Sigmoid colon (tissue), 7 donors: ENCODE data around the gene GFER. TPM values are rescaled to one million over a fixed set of nuclear protein-coding genes. Genes with fewer than 3 reads are reported as not detected.

Experiments used
- DNase-seq: peaks from one replicate; pipeline ENCODE4 v3.0.0-alpha.2; 2019
- H3K27ac ChIP-seq, 4 donors: fragments of 200-600 bp; sonication (generic); one replicate each; pipeline ENCODE4 v1.5.1; 2016 to 2019; ENCODE audit warnings: mild to moderate bottlenecking in 1 of 4
- H3K27me3 ChIP-seq, 3 donors: fragments of 200-600 bp; sonication (generic); one replicate each; pipeline ENCODE4 v1.5.1; 2019; ENCODE audit warnings: mild to moderate bottlenecking in 1 of 3
- H3K36me3 ChIP-seq, 4 donors: fragments of 200-600 bp; sonication (generic); one replicate each; pipeline ENCODE4 v1.5.1; 2016 to 2019
- H3K4me1 ChIP-seq, 4 donors: fragments of 200-600 bp; sonication (generic); one replicate each; pipeline ENCODE4 v1.5.1; 2017 to 2019
- H3K4me3 ChIP-seq, 4 donors: fragments of 200-600 bp; sonication (generic); one replicate each; pipeline ENCODE4 v1.5.1; 2017 to 2019; ENCODE audit warnings: mild to moderate bottlenecking in 2 of 4, moderate library complexity in 1 of 4
- H3K9me3 ChIP-seq, 4 donors: fragments of 200-600 bp in 3 of 4; sonication (generic) in 3 of 4; one replicate each; pipeline versions ENCODE4 v1.5.1 to v1.6.1; 2013 to 2019
- EP300 ChIP-seq, 4 donors: sonication (generic); formaldehyde crosslinking; IDR thresholded peaks; one replicate each; pipeline ENCODE4 v1.6.1; 2017; ENCODE audit warnings: antibody characterized with exemption in 4 of 4
- POLR2A ChIP-seq, 2 donors: fragments of 450-650 bp; IDR thresholded peaks; one replicate each; pipeline ENCODE4 v1.6.1; 2016; ENCODE audit warnings: antibody characterized with exemption in 2 of 2, mild to moderate bottlenecking in 2 of 2, moderate library complexity in 2 of 2
- POLR2AphosphoS5 ChIP-seq, 4 donors: sonication (generic); formaldehyde crosslinking; IDR thresholded peaks; one replicate each; pipeline ENCODE4 v1.6.1; 2017; ENCODE audit warnings: antibody characterized with exemption in 4 of 4
- WGBS, 2 donors: extraction: QIAGEN DNeasy Blood & Tissue Kit; methylation state at CpG; one replicate each; pipeline ENCODE4 v1.1.7; 2013; 5-methylcytosine and 5-hydroxymethylcytosine counted together
- intact Hi-C: fragments of 100-400 bp; cut with DNase I; formaldehyde crosslinking; loops from one replicate; pipeline ENCODE4 v1.15.1; 2023
- polyA plus RNA-seq, 3 donors: library from polyadenylated mRNA; stranded (reverse); fragments of 200-250 nt; gene quantifications; one replicate each; pipeline ENCODE4 v1.2.3, GENCODE V29; 2013
- total RNA-seq, 4 donors: library from RNA; depleted of rRNA; stranded (reverse); fragments of >200 nt; gene quantifications; one replicate each; pipeline ENCODE4 v1.1.0, GENCODE V29; 2016
- TF ChIP-seq, protein P1 (sequence below), 4 experiments: fragments of 450-650 bp in 3 of 4; fragments of 200-600 bp in 1 of 4; IDR thresholded peaks; one replicate each; pipeline ENCODE4 v1.5.1; 2016 to 2019; ENCODE audit warnings: antibody characterized with exemption in 4 of 4, mild to moderate bottlenecking in 3 of 4, moderate library complexity in 2 of 4
- donor health status: healthy with polysubstance abuse.
- donor health status: Bipolar disorder and iron deficiency.
- donor health status: healthy.

Gene GFER
- total and polyA plus RNA-seq, 7 donors, result 17.5 to 125 (median 23.8) TPM

DNA sequence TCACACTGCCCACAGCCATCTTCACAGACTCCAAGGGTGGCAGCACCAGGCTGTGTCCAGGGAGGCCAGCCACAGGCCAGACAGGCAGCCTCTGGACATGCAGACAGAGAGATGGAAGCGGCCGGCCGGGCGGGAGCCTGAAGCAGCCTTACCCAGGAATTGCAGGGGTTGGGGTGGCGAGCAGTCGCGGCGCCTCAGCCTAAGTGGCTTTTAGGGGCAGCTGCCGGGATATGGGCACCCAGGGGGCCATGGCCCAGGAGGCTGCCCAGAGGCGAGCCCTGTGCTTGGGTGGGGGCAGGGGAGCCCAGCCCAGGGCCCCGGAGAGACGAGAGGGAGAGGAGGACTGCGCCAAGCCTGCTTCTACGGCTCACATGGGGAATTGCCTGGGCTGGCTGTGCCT lies 41.3 kb downstream of the GFER start:
- intact Hi-C loops, result no loop called here
- WGBS, 2 donors, result 92 to 94% methylated on average over 14 of the region's 14 CpGs
- TF ChIP-seq EP300 (IDR thresholded peaks at IDR 0.05) (no peak), POLR2AphosphoS5 (IDR thresholded peaks at IDR 0.05) (no peak), POLR2A (IDR thresholded peaks at IDR 0.05) (no peak)
- TF ChIP-seq, protein P1, sequence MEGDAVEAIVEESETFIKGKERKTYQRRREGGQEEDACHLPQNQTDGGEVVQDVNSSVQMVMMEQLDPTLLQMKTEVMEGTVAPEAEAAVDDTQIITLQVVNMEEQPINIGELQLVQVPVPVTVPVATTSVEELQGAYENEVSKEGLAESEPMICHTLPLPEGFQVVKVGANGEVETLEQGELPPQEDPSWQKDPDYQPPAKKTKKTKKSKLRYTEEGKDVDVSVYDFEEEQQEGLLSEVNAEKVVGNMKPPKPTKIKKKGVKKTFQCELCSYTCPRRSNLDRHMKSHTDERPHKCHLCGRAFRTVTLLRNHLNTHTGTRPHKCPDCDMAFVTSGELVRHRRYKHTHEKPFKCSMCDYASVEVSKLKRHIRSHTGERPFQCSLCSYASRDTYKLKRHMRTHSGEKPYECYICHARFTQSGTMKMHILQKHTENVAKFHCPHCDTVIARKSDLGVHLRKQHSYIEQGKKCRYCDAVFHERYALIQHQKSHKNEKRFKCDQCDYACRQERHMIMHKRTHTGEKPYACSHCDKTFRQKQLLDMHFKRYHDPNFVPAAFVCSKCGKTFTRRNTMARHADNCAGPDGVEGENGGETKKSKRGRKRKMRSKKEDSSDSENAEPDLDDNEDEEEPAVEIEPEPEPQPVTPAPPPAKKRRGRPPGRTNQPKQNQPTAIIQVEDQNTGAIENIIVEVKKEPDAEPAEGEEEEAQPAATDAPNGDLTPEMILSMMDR (IDR thresholded peaks at IDR 0.05), result no peak
- no peak for DNase-seq
- peaks cover 4 to 55% (median 45%) of the 10 kb centered on the region in 4 donors for H3K4me1 ChIP-seq
- H3K4me3 ChIP-seq, result no peak overlapping the region
- H3K36me3 ChIP-seq, result peaks cover 0 to 7% (median 0%) of the 10 kb centered on the region in 4 donors
- no peak overlapping the region for H3K27ac ChIP-seq
- no peaks in the 10 kb centered on the region for H3K9me3 ChIP-seq
- H3K27me3 ChIP-seq, result peaks cover 10 to 17% (median 16%) of the 10 kb centered on the region in 3 donors

DNA sequence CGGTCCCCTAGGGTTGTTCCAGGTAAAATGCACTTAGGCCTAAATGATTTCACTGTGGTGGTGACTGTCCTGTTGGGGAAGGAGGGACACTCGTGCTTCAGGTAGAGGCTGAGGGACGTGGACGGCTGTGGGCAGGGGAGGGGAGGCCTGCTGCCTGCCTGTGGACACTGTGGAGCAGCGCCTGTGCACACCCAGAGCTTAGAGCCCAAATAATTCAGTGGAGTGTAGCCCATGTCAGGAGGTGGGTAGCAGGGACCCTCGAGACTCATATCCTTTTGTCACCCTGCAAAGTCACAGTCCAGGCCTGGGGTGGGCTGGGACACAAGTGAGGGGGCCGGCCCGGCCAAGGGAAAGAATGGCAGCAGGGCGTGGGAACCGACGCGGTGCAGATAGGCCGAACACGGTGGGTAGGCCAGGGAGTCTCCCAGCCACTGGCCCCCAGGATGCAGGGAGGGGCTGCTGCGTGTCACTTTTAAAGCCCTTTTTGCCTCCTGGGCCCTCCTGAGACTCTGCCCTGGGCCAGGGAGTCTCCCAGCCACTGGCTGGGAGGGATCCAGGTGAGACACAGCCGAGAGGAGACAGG lies 42.0 kb downstream of the GFER start:
- peaks cover 4 to 49% (median 39%) of the 10 kb centered on the region in 4 donors for H3K4me1 ChIP-seq
- intact Hi-C loops, result loop anchor here (2.0 kb wide), 1 partner anchor 21 kb away; the partner anchor contains the start of genes NTHL1 and TSC2
- WGBS, 2 donors, result 76 to 89% methylated on average over 16 of the region's 16 CpGs
- peaks cover 4 to 9% (median 9%) of the 10 kb centered on the region in 3 donors for H3K27me3 ChIP-seq
- peaks cover 0 to 8% (median 0%) of the 10 kb centered on the region in 4 donors for H3K36me3 ChIP-seq
- H3K4me3 ChIP-seq, result peak overlapping the region; percentile 19 to 75 (median 68)
- H3K27ac ChIP-seq, result peak overlapping the region; percentile 72 to 73 (median 72)
- H3K9me3 ChIP-seq, result no peaks in the 10 kb centered on the region
- TF ChIP-seq, protein P1 (IDR thresholded peaks at IDR 0.05), result no peak
- no peak for TF ChIP-seq POLR2AphosphoS5 (IDR thresholded peaks at IDR 0.05)
- TF ChIP-seq POLR2A (IDR thresholded peaks at IDR 0.05), result no peak
- no peak for TF ChIP-seq EP300 (IDR thresholded peaks at IDR 0.05)
- DNase-seq, result no peak

DNA sequence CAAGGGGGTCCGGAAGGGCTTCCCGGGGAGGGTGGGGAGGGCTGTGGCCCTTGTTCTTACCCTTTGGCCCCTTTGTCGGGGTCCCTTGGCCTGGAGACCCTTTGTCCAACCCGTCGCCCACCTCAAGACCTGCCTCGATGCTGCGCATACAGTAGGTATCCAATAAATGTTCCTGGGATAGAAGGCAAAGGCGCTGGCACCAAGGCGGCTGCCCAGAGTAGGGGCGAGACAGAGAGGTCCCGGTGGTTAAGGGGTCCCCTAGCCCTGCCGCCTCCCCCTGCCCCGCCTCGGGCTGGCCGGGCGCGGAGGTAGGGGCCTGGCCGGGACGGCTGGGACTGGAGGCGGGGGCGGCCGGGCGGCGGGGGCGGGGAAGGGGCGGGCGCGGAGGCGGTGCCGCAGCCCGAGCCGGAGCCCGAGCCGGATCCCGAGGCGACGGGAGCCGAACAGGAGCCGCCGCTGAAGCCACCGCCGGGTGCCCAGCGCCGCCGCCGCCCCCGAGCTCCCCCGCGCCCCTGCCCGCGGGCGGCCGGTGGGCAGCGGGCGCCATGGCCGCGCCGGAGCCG lies 42.5 kb downstream of the GFER start, which contains the start of gene NHERF2:
NHERF2 (plus strand) TSS at position 442 of the 563 bp plus-strand sequence; CDS start at position 546, 104 bp downstream.
- peaks cover 0 to 8% (median 0%) of the 10 kb centered on the region in 4 donors for H3K36me3 ChIP-seq
- H3K4me3 ChIP-seq, result peak within 1 kb of the TSS; percentile 41 to 75 (median 68)
- peaks cover 1 to 4% (median 3%) of the 10 kb centered on the region in 3 donors for H3K27me3 ChIP-seq
- peak within 1 kb of the TSS; percentile 72 to 78 (median 73) for H3K27ac ChIP-seq
- no peak for DNase-seq
- intact Hi-C loops, result loop anchor here (2.0 kb wide), 1 partner anchor 20 kb away; the partner anchor contains the start of genes NTHL1 and TSC2
- H3K9me3 ChIP-seq, result no peaks in the 10 kb centered on the region
- TF ChIP-seq POLR2AphosphoS5 (IDR thresholded peaks at IDR 0.05) (no peak), EP300 (IDR thresholded peaks at IDR 0.05) (no peak), POLR2A (IDR thresholded peaks at IDR 0.05) (no peak)
- TF ChIP-seq, protein P1 (IDR thresholded peaks at IDR 0.05), result no peak
- WGBS, 2 donors, result 5 to 8% methylated on average over 59 of the region's 59 CpGs
- peaks cover 4 to 49% (median 39%) of the 10 kb centered on the region in 4 donors for H3K4me1 ChIP-seq

DNA sequence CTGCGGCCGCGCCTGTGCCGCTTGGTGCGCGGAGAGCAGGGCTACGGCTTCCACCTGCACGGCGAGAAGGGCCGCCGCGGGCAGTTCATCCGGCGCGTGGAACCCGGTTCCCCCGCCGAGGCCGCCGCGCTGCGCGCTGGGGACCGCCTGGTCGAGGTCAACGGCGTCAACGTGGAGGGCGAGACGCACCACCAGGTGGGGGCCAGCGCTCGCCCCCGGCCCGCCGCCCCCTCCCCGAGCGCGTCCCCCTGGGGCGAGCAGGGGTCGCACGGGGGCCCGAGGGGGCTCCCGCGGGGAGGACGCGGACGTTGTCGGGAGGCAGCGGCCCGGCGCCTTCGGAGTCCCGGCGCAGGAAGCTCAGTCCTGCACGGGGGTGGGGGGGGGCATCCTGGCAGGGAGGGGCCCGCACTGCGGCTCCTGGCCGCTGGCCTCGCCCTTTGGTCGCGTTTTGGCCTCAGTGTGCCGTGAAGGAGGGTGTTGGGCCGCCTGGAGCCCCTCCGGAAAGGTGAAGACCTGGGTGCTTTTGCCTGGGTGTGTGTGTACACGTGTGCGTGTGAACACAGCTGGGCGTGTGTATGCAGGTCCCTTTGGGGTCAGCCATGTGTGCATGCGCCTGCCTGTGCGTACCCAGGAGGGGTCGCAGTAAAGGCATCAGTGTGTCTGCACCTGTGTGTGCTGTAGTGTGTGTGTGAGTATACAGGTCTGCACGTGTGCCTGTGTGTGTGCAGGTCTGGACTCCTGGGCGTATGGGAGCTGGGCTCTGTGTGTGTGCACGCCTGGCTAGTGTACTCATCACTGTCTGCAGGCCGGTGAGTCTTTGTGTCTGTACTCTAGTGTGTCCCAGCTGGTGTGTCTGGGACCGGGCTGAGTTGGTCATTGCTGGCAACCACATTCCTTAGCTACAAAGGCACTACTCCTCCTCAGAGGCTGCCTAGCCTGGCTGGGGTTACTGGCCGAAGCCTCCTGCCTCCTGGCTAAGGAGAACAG lies 43.3 kb downstream of the GFER start:
- Histone ChIP-seq H3K4me3 (peak overlapping the region; percentile 41 to 75 (median 68)), H3K27me3 (no peaks in the 10 kb centered on the region), H3K36me3 (peaks cover 0 to 8% (median 0%) of the 10 kb centered on the region in 4 donors), H3K9me3 (no peaks in the 10 kb centered on the region), H3K27ac (peak overlapping the region; percentile 66 to 78 (median 72)), H3K4me1 (peaks cover 4 to 52% (median 40%) of the 10 kb centered on the region in 4 donors)
- WGBS, 2 donors, result 4 to 8% methylated on average over 76 of the region's 76 CpGs
- intact Hi-C loops, result loop anchor here (2.0 kb wide), 1 partner anchor 19 kb away; the partner anchor contains the start of genes NTHL1 and TSC2
- DNase-seq, result no peak
- TF ChIP-seq, protein P1 (IDR thresholded peaks at IDR 0.05), result no peak
- TF ChIP-seq EP300 (IDR thresholded peaks at IDR 0.05) (no peak), POLR2A (IDR thresholded peaks at IDR 0.05) (no peak), POLR2AphosphoS5 (IDR thresholded peaks at IDR 0.05) (no peak)
